HUDEP-2 (cell line): ENCODE data around the gene ADARB2.
"Not testable (repeated sequence)": the region's sequence is repeated elsewhere in the genome, so short reads cannot be mapped to it uniquely, and the experiment has no call there.

ENCODE experiments used
- DNase-seq, 76 experiments: peaks; one replicate each; lab custom pipeline; 2025; ENCODE audit not compliant: unreplicated experiment in 76 of 76; lab: John Stamatoyannopoulos, UW

The ADARB2 gene

GRCh38 chr10:1476455-1476803 lies 260.9 kb downstream of the ADARB2 start:
- DNase-seq: no peak

GRCh38 chr10:1475771-1476454 lies 261.4 kb downstream of the ADARB2 start:
- no peak for DNase-seq

- no peak for DNase-seq
Observed at GRCh38 chr10:1475098-1475591, 262.2 kb downstream of the ADARB2 start.

- DNase-seq: no peak
Observed at GRCh38 chr10:1474376-1475097, 262.8 kb downstream of the ADARB2 start.

- DNase-seq: no peak
Observed at GRCh38 chr10:1473874-1474273, 263.5 kb downstream of the ADARB2 start.

GRCh38 chr10:1472178-1472958 lies 265.0 kb downstream of the ADARB2 start:
- DNase-seq: no peak

GRCh38 chr10:1468811-1469210 lies 268.5 kb downstream of the ADARB2 start:
- DNase-seq: no peak

GRCh38 chr10:1467334-1468076 lies 269.8 kb downstream of the ADARB2 start:
- DNase-seq: no peak

- DNase-seq: no peak
Observed at GRCh38 chr10:1465993-1466764, 271.1 kb downstream of the ADARB2 start.

GRCh38 chr10:1465418-1465911 lies 271.9 kb downstream of the ADARB2 start:
- DNase-seq: no peak

- no peak for DNase-seq
Observed at GRCh38 chr10:1464881-1465417, 272.4 kb downstream of the ADARB2 start.

GRCh38 chr10:1463971-1464370 lies 273.4 kb downstream of the ADARB2 start:
- not testable (repeated sequence) for DNase-seq

- no peak for DNase-seq
Observed at GRCh38 chr10:1462994-1463633, 274.2 kb downstream of the ADARB2 start.

- no peak for DNase-seq
Observed at GRCh38 chr10:1462521-1462920, 274.8 kb downstream of the ADARB2 start.

- DNase-seq: no peak
Observed at GRCh38 chr10:1462032-1462431, 275.3 kb downstream of the ADARB2 start.

- no peak for DNase-seq
Observed at GRCh38 chr10:1461016-1461415, 276.3 kb downstream of the ADARB2 start.

GRCh38 chr10:1459664-1460063 lies 277.7 kb downstream of the ADARB2 start:
- DNase-seq: not testable (repeated sequence)

- DNase-seq: no peak
Observed at GRCh38 chr10:1454951-1455350, 282.4 kb downstream of the ADARB2 start.

- no peak for DNase-seq
Observed at GRCh38 chr10:1454428-1454827, 282.9 kb downstream of the ADARB2 start.
